ENCODE measurements around the gene NCDN.
"Not testable (repeated sequence)": the region's sequence is repeated elsewhere in the genome, so short reads cannot be mapped to it uniquely, and the experiment has no call there.

The NCDN gene

DNA sequence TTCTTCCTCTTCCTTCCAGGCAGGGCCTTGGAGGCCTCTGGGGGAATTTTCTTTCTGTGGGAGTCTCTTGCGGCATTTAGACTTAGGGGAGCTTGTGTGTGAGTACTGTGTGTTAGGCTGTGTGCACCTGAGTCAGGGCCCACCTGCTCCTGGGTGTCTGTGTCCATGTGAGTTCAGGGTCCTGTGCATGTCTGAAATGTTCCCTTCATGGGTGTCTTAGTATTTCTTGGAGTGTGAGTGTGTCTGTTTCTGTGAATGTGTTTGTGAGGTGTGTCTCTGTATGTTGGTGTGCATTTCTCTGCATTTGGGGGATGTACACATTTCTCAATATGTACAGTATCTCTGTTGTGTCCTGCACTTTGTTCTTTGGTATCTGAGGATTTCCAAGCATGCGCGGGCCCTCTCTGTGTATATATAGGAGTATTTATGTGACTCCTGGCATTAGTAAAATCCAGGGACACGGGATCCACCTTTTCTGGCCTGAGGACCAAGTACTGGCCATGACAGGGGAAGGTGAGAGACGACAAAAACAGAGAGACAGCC is 17.9 kb downstream of the NCDN start:
- H3K4me1 ChIP-seq (ENCODE audit: insufficient read depth, low read length) = peaks cover 34% of the 10 kb centered on the region
- H3K9me3 ChIP-seq (ENCODE audit: insufficient read depth, low read length, severe bottlenecking) = no peaks in the 10 kb centered on the region
- no peak overlapping the region for H3K9ac ChIP-seq (ENCODE audit: low read depth, low read length)
- 0 out of 2 replicates have a peak, but pooled peaks cover 3% of the 10 kb centered on the region for H3K36me3 ChIP-seq (ENCODE audit: insufficient read depth, low read length)
- ATAC-seq (ENCODE audit: insufficient read depth, low read depth) (no peak), DNase-seq (no peak)
- TF ChIP-seq EZH2 (IDR thresholded peaks at IDR 0.05; ENCODE audit: borderline replicate concordance, low read depth, low read length, severe bottlenecking) = no peak
- TF ChIP-seq, protein P1, sequence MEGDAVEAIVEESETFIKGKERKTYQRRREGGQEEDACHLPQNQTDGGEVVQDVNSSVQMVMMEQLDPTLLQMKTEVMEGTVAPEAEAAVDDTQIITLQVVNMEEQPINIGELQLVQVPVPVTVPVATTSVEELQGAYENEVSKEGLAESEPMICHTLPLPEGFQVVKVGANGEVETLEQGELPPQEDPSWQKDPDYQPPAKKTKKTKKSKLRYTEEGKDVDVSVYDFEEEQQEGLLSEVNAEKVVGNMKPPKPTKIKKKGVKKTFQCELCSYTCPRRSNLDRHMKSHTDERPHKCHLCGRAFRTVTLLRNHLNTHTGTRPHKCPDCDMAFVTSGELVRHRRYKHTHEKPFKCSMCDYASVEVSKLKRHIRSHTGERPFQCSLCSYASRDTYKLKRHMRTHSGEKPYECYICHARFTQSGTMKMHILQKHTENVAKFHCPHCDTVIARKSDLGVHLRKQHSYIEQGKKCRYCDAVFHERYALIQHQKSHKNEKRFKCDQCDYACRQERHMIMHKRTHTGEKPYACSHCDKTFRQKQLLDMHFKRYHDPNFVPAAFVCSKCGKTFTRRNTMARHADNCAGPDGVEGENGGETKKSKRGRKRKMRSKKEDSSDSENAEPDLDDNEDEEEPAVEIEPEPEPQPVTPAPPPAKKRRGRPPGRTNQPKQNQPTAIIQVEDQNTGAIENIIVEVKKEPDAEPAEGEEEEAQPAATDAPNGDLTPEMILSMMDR (IDR thresholded peaks at IDR 0.05; ENCODE audit: borderline replicate concordance, extremely low read depth, low read length, poor library complexity, severe bottlenecking) = no peak
- H3K27me3 ChIP-seq (ENCODE audit: insufficient read depth, low read length, poor library complexity) = no peaks in the 10 kb centered on the region
- H4K20me1 ChIP-seq (ENCODE audit: insufficient read depth, low read length) = no peaks in the 10 kb centered on the region
- H3K79me2 ChIP-seq (ENCODE audit: insufficient read depth, low read length) = no peaks in the 10 kb centered on the region; the same call in 1 of the 2 replicates
- peak overlapping the region; percentile 69 for H3K27ac ChIP-seq (ENCODE audit: low read length)
- no peak overlapping the region for H2AFZ ChIP-seq (ENCODE audit: low read depth, low read length)
- 0 out of 2 replicates have a peak overlapping the region, but pooled peaks have one; percentile 82 for H3K4me2 ChIP-seq (ENCODE audit: insufficient read depth, low read length)
- H3K4me3 ChIP-seq (ENCODE audit: low read depth in 1 of 2, low read length in 2 of 2) = no peak overlapping the region

DNA sequence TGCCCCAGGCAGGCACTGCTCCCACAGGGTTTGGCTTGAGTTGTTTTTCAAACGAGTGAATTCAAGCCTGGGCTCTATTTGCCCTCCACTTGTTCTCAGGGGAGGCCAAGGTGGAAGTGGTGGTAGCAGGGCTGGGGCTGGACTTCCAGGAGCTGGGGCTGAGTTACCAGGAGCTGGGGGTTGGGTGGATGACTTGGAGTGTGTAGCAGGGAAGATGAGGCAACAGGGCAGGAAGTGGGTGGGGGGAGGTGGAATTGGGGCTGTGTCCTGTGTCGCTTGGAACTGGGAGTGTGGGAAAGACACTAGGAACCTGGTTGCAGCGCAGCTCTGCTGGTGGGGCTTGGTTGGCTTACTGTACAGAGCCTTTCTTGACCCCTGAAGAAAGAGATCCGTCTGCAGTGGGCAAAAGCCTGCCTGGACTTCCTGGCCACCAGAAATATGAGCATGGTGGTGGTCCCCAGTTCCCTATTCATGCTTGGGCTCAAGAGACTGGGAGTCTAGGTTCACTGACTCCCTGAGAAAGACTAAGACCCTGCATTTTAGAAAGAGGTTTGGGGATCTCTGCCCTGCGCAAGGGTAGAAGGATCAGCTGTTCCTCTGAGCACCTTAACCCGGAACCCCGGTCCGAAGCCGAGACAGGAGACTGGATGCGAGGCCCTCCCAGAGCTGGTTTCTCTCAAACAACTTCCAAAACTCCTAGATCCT is 18.6 kb downstream of the NCDN start:
- TF ChIP-seq EZH2 (IDR thresholded peaks at IDR 0.05; ENCODE audit: borderline replicate concordance, low read depth, low read length, severe bottlenecking) = no peak
- TF ChIP-seq, protein P1 (IDR thresholded peaks at IDR 0.05; ENCODE audit: borderline replicate concordance, extremely low read depth, low read length, poor library complexity, severe bottlenecking) = no peak
- peak overlapping the region; percentile 76 for H3K9ac ChIP-seq (ENCODE audit: low read depth, low read length)
- no peak overlapping the region; a peak in 1 of 4 replicates for H3K4me3 ChIP-seq (ENCODE audit: low read depth in 1 of 2, low read length in 2 of 2)
- no peaks in the 10 kb centered on the region for H3K27me3 ChIP-seq (ENCODE audit: insufficient read depth, low read length, poor library complexity)
- no peaks in the 10 kb centered on the region for H3K9me3 ChIP-seq (ENCODE audit: insufficient read depth, low read length, severe bottlenecking)
- H4K20me1 ChIP-seq (ENCODE audit: insufficient read depth, low read length) = no peaks in the 10 kb centered on the region
- peak overlapping the region; percentile 69 for H3K27ac ChIP-seq (ENCODE audit: low read length)
- H2AFZ ChIP-seq (ENCODE audit: low read depth, low read length) = no peak overlapping the region
- peaks cover 34% of the 10 kb centered on the region for H3K4me1 ChIP-seq (ENCODE audit: insufficient read depth, low read length)
- peak overlapping the region; percentile 82 for H3K4me2 ChIP-seq (ENCODE audit: insufficient read depth, low read length)
- no peaks in the 10 kb centered on the region; the same call in 1 of the 2 replicates for H3K79me2 ChIP-seq (ENCODE audit: insufficient read depth, low read length)
- DNase-seq (peak; percentile 71), ATAC-seq (ENCODE audit: insufficient read depth, low read depth) (peak; percentile 13; the same call in 1 of the 3 replicates)
- H3K36me3 ChIP-seq (ENCODE audit: insufficient read depth, low read length) = 0 out of 2 replicates have a peak, but pooled peaks cover 3% of the 10 kb centered on the region

DNA sequence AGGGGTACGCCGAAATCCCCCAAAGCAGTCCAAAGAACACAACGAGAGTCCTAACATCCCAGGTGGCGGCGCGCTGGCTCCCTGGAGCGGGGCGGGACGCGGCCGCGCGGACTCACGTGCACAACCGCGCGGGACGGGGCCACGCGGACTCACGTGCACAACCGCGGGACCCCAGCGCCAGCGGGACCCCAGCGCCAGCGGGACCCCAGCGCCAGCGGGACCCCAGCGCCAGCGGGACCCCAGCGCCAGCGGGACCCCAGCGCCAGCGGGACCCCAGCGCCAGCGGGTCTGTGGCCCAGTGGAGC is 19.1 kb downstream of the NCDN start:
- not testable (repeated sequence) for ATAC-seq (ENCODE audit: insufficient read depth, low read depth); H3K36me3 ChIP-seq (ENCODE audit: insufficient read depth, low read length); H3K27me3 ChIP-seq (ENCODE audit: insufficient read depth, low read length, poor library complexity); DNase-seq; H2AFZ ChIP-seq (ENCODE audit: low read depth, low read length); H4K20me1 ChIP-seq (ENCODE audit: insufficient read depth, low read length); H3K9me3 ChIP-seq (ENCODE audit: insufficient read depth, low read length, severe bottlenecking); H3K79me2 ChIP-seq (ENCODE audit: insufficient read depth, low read length)
- Histone ChIP-seq H3K4me2 (ENCODE audit: insufficient read depth, low read length) (peak overlapping the region; percentile 82), H3K27ac (ENCODE audit: low read length) (peak overlapping the region; percentile 90), H3K4me1 (ENCODE audit: insufficient read depth, low read length) (peaks cover 34% of the 10 kb centered on the region), H3K4me3 (ENCODE audit: low read depth in 1 of 2, low read length in 2 of 2) (peak overlapping the region in 1 of 2 experiments; percentile 63; a peak in 3 of 4 replicates), H3K9ac (ENCODE audit: low read depth, low read length) (peak overlapping the region; percentile 76)
